Neutrophil (primary cell): ENCODE measurements around the gene WNT11.

ENCODE experiments used
- H3K27ac ChIP-seq: fragments of 200-600 bp; sonication (generic); 2 replicates; pipeline ENCODE4 v1.5.1; 2016; ENCODE audit warnings: mild to moderate bottlenecking, moderate library complexity
- H3K27me3 ChIP-seq: fragments of 200-600 bp; sonication (generic); 2 replicates; pipeline ENCODE4 v1.6.0; 2016; ENCODE audit warnings: mild to moderate bottlenecking
- H3K36me3 ChIP-seq: fragments of 200-600 bp; sonication (generic); 2 replicates; pipeline ENCODE4 v1.5.1; 2017
- H3K4me1 ChIP-seq, 2 experiments: fragments of 200-600 bp in 1 of 2; sonication (generic) in 1 of 2; 1 replicate in 1 of 2; 2 replicates in 1 of 2; pipeline versions ENCODE4 v1.5.1 to v1.6.1; 2013 to 2016; ENCODE audit warnings: low read depth in 1 of 2, low read length in 1 of 2, mild to moderate bottlenecking in 1 of 2, moderate library complexity in 1 of 2; ENCODE audit not compliant: control insufficient read depth in 1 of 2, insufficient read depth in 1 of 2
- H3K4me3 ChIP-seq, 2 experiments: fragments of 200-600 bp in 1 of 2; sonication (generic) in 1 of 2; 1 replicate in 1 of 2; 2 replicates in 1 of 2; pipeline ENCODE4 v1.5.1; 2013 to 2016; ENCODE audit warnings: low read depth in 1 of 2, low read length in 1 of 2, mild to moderate bottlenecking in 1 of 2, moderate library complexity in 1 of 2
- H3K9me3 ChIP-seq: fragments of 200-600 bp; sonication (generic); 2 replicates; pipeline ENCODE4 v1.5.1; 2016
- TF ChIP-seq, protein P1 (sequence below): fragments of 200-600 bp; sonication (generic); IDR thresholded peaks from 2 replicates; pipeline ENCODE4 v1.5.1; 2016; ENCODE audit warnings: antibody characterized with exemption

The WNT11 gene

DNA sequence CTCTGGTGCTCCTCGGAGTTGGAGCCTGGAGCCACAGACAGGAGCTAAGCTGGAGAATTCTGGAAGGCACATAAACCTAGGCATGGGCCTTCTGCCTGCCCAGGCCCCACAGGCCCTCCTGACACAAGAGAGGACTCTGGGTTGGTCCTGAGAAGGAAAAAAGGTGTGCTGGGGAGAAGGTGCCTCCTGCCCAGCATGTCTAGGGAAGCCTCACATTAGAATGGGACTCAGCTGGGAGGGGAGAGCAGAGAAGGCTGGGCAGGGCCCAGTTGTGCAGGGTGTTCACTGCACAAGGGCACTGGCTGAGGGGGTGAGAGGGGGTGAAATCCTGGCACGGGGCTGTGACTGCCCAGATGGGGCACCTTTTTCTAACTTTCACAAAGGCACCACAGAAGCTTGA, 39.4 kb upstream of the WNT11 start:
- Histone ChIP-seq H3K9me3 (no peaks in the 10 kb centered on the region), H3K27ac (no peak overlapping the region), H3K27me3 (no peaks in the 10 kb centered on the region), H3K36me3 (no peaks in the 10 kb centered on the region), H3K4me3 (no peak overlapping the region), H3K4me1 (no peaks in the 10 kb centered on the region)
- TF ChIP-seq, protein P1, sequence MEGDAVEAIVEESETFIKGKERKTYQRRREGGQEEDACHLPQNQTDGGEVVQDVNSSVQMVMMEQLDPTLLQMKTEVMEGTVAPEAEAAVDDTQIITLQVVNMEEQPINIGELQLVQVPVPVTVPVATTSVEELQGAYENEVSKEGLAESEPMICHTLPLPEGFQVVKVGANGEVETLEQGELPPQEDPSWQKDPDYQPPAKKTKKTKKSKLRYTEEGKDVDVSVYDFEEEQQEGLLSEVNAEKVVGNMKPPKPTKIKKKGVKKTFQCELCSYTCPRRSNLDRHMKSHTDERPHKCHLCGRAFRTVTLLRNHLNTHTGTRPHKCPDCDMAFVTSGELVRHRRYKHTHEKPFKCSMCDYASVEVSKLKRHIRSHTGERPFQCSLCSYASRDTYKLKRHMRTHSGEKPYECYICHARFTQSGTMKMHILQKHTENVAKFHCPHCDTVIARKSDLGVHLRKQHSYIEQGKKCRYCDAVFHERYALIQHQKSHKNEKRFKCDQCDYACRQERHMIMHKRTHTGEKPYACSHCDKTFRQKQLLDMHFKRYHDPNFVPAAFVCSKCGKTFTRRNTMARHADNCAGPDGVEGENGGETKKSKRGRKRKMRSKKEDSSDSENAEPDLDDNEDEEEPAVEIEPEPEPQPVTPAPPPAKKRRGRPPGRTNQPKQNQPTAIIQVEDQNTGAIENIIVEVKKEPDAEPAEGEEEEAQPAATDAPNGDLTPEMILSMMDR: no peak

DNA sequence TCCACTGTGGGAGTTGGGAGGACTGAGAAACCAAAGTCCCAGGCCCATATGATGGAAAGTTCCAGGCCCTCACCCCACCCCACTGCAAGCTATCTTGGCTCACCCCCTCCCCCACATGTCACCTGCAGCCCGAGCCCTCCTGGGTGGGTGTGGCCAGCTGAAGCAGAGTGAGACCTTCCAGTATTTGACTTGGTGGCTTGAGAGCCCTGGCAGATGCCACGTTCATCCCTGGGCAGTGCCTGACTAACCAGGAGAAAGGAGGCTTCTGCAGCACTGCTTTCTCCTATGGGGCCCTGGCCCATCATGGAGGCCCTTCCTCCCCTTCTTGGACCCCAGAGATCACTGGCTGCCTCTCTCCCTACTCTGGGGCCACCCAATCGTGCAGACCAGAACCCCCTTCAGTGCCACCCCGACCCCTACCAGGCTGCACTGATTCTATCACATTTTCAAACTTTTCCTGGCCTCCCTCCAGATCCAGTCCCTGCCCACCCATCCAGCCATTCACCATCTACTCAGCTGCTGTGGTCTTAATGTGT, 38.1 kb upstream of the WNT11 start:
- Histone ChIP-seq H3K27ac (no peak overlapping the region), H3K4me1 (no peaks in the 10 kb centered on the region), H3K4me3 (no peak overlapping the region), H3K36me3 (no peaks in the 10 kb centered on the region), H3K9me3 (no peaks in the 10 kb centered on the region), H3K27me3 (no peaks in the 10 kb centered on the region)
- TF ChIP-seq, protein P1: no peak

DNA sequence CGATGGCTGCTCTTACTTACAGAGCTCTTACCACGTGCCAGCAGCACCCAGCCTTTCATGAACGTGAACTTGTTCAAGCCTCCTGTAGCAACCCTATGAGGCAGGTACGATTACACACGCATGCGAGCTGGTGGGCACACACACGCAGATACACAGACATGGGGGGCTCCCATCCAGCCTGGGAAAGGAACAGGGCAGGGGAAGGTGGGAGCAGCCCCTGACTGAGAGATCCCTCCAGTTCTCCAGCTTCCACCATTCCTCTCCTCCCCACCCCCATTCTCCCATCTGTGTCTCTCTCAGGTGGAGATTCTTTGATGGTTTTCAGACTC, 37.6 kb upstream of the WNT11 start:
- TF ChIP-seq, protein P1: no peak
- Histone ChIP-seq H3K4me1 (no peaks in the 10 kb centered on the region), H3K4me3 (no peak overlapping the region), H3K27ac (no peak overlapping the region), H3K27me3 (no peaks in the 10 kb centered on the region), H3K9me3 (no peaks in the 10 kb centered on the region), H3K36me3 (no peaks in the 10 kb centered on the region)

DNA sequence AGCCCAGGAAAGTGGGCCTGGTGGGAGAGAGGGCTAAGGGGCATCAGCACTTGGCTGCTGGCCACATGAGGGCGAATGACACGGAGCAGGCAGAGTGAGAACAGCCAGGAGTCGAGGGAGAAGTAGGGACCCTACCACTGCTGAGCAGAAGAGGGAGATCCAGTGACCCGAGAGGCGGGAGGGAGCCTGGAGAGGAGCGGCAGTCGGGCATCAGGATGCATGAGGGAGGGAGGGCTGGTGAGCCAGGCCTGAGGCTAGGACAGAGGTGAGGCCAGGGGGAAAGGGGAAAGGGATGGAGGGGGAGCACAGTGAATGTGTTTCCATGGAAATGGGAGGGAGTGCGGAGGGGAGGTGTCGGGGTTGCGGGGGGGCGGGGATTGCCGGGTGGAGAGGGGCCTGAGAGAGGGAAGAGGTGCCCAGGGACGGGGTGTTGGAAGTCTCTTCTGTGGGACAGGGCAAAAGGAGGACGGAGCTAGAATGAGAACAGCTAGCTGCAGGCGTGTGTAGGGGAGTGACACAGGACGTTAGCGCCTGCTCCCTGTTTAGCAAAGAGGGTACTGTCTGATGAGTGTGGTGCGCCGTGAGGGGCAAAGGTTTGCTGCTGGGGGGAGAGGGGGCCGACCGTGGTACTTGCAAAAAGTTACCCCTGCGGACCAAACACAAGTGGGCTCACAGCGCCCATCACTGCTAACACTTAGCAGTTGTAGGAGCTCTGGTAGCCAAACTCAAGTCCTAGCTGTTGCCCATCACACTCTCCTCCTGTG, 37.1 kb upstream of the WNT11 start:
- Histone ChIP-seq H3K27me3 (no peaks in the 10 kb centered on the region), H3K9me3 (no peaks in the 10 kb centered on the region), H3K4me3 (no peak overlapping the region), H3K36me3 (no peaks in the 10 kb centered on the region), H3K27ac (no peak overlapping the region), H3K4me1 (no peaks in the 10 kb centered on the region)
- TF ChIP-seq, protein P1: no peak

DNA sequence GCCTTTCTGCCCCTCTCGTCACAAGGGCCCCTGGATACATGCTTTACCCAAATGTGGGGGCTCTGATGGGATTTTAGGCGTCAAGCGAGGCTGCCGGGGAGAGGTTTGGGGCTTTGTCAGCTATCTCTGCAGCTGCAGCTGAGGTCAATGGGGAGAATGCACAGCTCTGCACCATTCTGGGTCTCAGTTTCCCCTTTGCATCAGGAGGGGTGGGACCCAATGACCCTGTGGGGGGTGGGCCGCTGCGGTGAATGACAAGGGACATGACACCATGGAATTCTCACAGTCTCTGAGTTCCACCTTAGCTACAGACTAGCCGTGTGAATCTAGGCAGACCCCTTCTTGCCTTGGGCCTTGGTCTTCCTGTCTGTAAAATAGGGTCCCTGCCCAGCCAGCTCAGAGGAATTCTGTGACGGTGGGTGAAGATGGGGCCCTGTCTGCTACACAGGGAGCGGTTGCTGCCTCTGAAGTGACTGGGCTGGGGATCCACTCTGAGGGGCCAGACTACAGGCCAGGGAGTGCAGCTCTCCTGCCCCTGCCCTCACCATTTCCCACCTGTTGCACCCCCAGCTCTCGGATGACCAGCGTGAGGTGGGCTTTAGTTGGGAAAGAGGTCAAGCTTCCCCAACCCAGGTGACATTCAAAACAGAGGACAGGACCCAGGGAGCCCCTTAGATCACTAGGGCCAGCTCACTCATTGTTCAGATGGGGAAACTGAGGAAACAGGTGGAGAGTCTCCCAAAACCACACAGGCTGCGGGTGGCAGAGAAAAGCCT, 35.9 kb upstream of the WNT11 start:
- no peaks in the 10 kb centered on the region for H3K9me3 ChIP-seq
- peaks cover 4% of the 10 kb centered on the region for H3K27me3 ChIP-seq
- H3K27ac ChIP-seq: no peak overlapping the region
- no peaks in the 10 kb centered on the region for H3K36me3 ChIP-seq
- TF ChIP-seq, protein P1: no peak
- no peak overlapping the region for H3K4me3 ChIP-seq
- H3K4me1 ChIP-seq: no peaks in the 10 kb centered on the region
